Measurements from ENCODE around the gene CCNYL1.

DNA sequence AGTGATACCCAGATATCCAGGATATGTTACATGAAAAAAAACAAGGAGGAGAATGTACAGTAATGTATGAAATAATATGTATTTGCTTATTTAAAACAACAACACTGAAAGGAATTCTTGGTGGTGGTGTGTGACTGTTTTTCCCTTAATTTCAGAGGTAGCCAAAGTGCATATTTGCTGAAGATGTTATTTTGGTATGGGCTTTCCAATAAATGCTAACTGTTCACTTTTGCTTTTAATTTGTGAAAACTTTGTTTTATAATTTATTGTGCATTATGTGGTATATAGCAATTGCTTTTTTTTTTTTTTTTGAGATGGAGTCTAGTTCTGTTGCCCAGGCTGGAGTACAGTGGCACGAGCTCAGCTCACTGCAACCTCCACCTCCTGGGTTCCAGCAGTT is 7.6 kb downstream of the CCNYL1 start:
- no peak for TF ChIP-seq POLR2A (IDR thresholded peaks at IDR 0.05)
- TF ChIP-seq, protein P1, sequence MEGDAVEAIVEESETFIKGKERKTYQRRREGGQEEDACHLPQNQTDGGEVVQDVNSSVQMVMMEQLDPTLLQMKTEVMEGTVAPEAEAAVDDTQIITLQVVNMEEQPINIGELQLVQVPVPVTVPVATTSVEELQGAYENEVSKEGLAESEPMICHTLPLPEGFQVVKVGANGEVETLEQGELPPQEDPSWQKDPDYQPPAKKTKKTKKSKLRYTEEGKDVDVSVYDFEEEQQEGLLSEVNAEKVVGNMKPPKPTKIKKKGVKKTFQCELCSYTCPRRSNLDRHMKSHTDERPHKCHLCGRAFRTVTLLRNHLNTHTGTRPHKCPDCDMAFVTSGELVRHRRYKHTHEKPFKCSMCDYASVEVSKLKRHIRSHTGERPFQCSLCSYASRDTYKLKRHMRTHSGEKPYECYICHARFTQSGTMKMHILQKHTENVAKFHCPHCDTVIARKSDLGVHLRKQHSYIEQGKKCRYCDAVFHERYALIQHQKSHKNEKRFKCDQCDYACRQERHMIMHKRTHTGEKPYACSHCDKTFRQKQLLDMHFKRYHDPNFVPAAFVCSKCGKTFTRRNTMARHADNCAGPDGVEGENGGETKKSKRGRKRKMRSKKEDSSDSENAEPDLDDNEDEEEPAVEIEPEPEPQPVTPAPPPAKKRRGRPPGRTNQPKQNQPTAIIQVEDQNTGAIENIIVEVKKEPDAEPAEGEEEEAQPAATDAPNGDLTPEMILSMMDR (IDR thresholded peaks at IDR 0.05) = no peak
- TF ChIP-seq POLR2AphosphoS5 (IDR thresholded peaks at IDR 0.05) = no peak
- no peak for TF ChIP-seq EP300 (IDR thresholded peaks at IDR 0.05; ENCODE audit: low read depth)

Data from transverse colon (tissue), 4 donors.